Measurements from ENCODE around the gene PTPRD. TPM values are rescaled to one million over a fixed set of nuclear protein-coding genes. Genes with fewer than 3 reads are reported as not detected.

Gene PTPRD
- total RNA-seq, 4 donors from 2014 or later, result 0.78 to 11.7 (median 1.6) TPM

DNA sequence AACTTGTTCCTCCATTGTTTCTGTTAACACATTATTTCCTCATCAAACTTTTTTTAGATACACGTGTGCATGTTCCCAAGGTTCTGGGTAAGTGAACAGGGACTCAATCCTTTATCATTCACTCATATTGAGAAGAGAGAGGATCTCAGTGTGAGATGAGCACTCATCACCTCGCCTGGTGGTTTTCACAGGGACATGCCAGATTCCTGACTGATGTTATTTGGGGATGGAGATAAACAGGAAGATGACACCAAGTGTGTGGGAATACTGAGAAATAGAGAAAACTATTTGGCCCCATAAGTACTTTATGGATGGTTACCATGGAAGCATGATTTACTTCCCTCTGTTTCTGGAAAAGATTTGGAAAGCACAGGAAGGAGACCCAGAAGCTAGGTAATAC, 2279.9 kb downstream of the PTPRD start:
- no peak overlapping the region for H3K4me3 ChIP-seq
- no peak for TF ChIP-seq POLR2A (IDR thresholded peaks at IDR 0.05)
- TF ChIP-seq, protein P1, sequence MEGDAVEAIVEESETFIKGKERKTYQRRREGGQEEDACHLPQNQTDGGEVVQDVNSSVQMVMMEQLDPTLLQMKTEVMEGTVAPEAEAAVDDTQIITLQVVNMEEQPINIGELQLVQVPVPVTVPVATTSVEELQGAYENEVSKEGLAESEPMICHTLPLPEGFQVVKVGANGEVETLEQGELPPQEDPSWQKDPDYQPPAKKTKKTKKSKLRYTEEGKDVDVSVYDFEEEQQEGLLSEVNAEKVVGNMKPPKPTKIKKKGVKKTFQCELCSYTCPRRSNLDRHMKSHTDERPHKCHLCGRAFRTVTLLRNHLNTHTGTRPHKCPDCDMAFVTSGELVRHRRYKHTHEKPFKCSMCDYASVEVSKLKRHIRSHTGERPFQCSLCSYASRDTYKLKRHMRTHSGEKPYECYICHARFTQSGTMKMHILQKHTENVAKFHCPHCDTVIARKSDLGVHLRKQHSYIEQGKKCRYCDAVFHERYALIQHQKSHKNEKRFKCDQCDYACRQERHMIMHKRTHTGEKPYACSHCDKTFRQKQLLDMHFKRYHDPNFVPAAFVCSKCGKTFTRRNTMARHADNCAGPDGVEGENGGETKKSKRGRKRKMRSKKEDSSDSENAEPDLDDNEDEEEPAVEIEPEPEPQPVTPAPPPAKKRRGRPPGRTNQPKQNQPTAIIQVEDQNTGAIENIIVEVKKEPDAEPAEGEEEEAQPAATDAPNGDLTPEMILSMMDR (IDR thresholded peaks at IDR 0.05 in 4 of 5, conservative IDR thresholded peaks at IDR 0.05 in 1 of 5), result no peak
- no peaks in the 10 kb centered on the region for H3K36me3 ChIP-seq
- in situ Hi-C loops (cut with MboI; ENCODE audit: low sequenced_read_pairs in 4 of 4) (no loop called here), intact Hi-C loops (cut with DNase I; ENCODE audit: low total_unique reads) (no loop called here)
- no peaks in the 10 kb centered on the region for H3K9me3 ChIP-seq
- H3K27ac ChIP-seq, result no peak overlapping the region
- ATAC-seq (no peak), DNase-seq (no peak)
- H3K4me1 ChIP-seq, result no peaks in the 10 kb centered on the region
- H3K27me3 ChIP-seq, result no peaks in the 10 kb centered on the region

DNA sequence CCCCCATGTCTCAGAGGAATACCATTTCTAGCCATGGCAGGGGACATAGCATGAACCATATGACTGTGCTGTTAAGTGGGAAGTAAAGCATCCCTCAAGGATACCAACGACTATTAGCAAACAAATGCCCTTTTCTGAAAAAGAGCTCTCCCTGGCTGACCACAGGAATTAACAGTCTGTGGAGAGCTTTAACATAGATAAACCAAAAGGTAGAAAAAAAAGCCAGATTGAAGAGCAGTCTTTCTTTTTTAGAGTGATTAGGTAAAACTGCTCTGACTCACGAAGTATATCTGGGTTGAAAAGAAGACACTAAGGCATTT, 2280.5 kb downstream of the PTPRD start:
- Histone ChIP-seq H3K27ac (no peak overlapping the region), H3K4me3 (no peak overlapping the region), H3K4me1 (no peaks in the 10 kb centered on the region), H3K9me3 (no peaks in the 10 kb centered on the region), H3K36me3 (no peaks in the 10 kb centered on the region), H3K27me3 (no peaks in the 10 kb centered on the region)
- intact Hi-C loops (cut with DNase I; ENCODE audit: low total_unique reads) (no loop called here), in situ Hi-C loops (cut with MboI; ENCODE audit: low sequenced_read_pairs in 4 of 4) (no loop called here)
- TF ChIP-seq, protein P1 (IDR thresholded peaks at IDR 0.05 in 4 of 5, conservative IDR thresholded peaks at IDR 0.05 in 1 of 5), result no peak
- no peak for TF ChIP-seq POLR2A (IDR thresholded peaks at IDR 0.05)
- no peak for ATAC-seq
- no peak for DNase-seq

DNA sequence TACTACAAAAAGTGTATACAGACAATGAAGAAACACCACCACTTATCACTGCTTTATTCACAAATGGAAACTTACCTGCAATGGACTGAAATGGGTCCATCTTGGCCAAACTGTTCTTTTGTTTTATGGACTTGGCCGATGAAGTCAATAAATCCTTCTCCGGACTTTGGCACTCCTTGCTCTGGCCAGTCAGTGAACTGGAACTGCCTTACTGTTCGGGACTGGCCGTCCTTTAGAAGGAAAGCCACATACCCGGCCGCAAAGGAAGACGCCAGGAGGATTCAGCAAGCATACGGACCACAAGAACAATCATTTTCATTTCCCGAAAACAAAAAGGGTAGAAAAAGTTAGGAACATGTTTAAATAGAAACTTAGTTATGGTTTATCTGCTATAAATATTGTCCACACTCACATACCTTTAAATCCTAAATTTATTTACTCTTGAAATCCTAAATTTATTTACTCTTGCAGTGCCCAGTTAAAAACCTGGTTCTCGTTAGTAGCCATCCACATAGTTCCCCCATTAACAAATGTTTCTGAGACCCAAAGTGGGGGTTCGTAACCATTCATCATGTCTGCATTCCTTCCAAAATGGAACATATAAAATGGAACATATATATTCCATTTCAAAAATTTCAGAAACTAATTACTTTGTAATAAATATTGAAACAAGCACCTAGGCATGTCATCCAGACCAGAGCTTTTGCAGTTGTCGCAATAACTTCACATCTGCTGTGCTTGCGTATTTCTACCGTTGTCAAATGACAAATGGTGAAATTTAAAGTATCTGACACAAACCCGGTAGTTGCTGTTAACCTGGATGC, 2281.1 kb downstream of the PTPRD start:
- in situ Hi-C loops (cut with MboI; ENCODE audit: low sequenced_read_pairs in 4 of 4), result no loop called here
- ATAC-seq, result no peak
- H3K9me3 ChIP-seq, result no peaks in the 10 kb centered on the region
- DNase-seq, result no peak
- no peaks in the 10 kb centered on the region for H3K4me1 ChIP-seq
- H3K36me3 ChIP-seq, result no peaks in the 10 kb centered on the region
- H3K27ac ChIP-seq, result no peak overlapping the region
- intact Hi-C loops (cut with DNase I; ENCODE audit: low total_unique reads), result no loop called here
- no peak overlapping the region for H3K4me3 ChIP-seq
- TF ChIP-seq POLR2A (IDR thresholded peaks at IDR 0.05), result no peak
- TF ChIP-seq, protein P1 (IDR thresholded peaks at IDR 0.05 in 4 of 5, conservative IDR thresholded peaks at IDR 0.05 in 1 of 5), result no peak
- no peaks in the 10 kb centered on the region for H3K27me3 ChIP-seq

DNA sequence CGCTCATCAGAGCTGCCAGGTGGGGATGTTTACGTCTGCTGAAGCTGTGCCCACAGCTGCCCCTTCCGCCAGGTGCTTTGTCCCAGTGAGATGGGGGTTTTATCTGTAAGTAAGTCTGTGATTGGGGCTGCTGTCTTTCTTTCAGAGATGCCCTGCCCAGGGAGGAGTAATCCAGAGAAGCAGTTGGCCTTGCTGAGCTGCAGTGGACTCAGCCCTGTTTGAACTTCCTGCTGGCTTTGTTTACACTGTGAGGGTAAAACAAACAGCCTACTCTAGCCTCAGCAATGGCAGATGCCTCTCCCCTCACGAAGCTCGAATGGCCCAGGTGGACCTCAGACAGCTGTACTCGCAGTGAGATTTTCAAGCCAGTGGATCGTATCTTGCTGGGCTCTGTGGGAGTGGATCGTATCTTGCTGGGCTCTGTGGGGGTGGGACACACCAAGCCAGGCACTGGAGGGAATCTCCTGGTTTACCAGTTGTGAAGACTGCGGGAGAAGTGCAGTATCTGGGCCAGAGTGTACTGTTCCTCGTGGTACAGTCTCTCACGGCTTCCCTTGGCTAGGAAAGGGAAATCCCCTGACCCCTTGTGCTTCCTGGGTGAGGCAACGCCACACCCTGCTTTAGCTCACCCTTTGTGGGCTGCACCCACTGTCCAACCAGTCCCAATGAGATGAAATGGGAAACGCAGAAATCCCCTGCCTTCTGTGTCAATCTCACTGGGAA, 2283.1 kb downstream of the PTPRD start:
- no peak overlapping the region for H3K4me3 ChIP-seq
- no peaks in the 10 kb centered on the region for H3K9me3 ChIP-seq
- intact Hi-C loops (cut with DNase I; ENCODE audit: low total_unique reads), result no loop called here
- no peak for TF ChIP-seq POLR2A (IDR thresholded peaks at IDR 0.05)
- TF ChIP-seq, protein P1 (IDR thresholded peaks at IDR 0.05 in 4 of 5, conservative IDR thresholded peaks at IDR 0.05 in 1 of 5), result no peak
- H3K27me3 ChIP-seq, result no peaks in the 10 kb centered on the region
- H3K4me1 ChIP-seq, result no peaks in the 10 kb centered on the region
- in situ Hi-C loops (cut with MboI; ENCODE audit: low sequenced_read_pairs in 4 of 4), result no loop called here
- DNase-seq (no peak), ATAC-seq (no peak)
- no peaks in the 10 kb centered on the region for H3K36me3 ChIP-seq
- no peak overlapping the region for H3K27ac ChIP-seq
